NCI-H1694 treated with DMSO at 0.1 percent for 48 hours (cell line): Measurements from ENCODE around the gene NCOA4.
"Not testable (repeated sequence)": the region's sequence is repeated elsewhere in the genome, so short reads cannot be mapped to it uniquely, and the experiment has no call there.

Source experiments
- DNase-seq: peaks from one replicate; lab custom pipeline; 2025; lab: John Stamatoyannopoulos, UW

NCOA4 gene

DNA sequence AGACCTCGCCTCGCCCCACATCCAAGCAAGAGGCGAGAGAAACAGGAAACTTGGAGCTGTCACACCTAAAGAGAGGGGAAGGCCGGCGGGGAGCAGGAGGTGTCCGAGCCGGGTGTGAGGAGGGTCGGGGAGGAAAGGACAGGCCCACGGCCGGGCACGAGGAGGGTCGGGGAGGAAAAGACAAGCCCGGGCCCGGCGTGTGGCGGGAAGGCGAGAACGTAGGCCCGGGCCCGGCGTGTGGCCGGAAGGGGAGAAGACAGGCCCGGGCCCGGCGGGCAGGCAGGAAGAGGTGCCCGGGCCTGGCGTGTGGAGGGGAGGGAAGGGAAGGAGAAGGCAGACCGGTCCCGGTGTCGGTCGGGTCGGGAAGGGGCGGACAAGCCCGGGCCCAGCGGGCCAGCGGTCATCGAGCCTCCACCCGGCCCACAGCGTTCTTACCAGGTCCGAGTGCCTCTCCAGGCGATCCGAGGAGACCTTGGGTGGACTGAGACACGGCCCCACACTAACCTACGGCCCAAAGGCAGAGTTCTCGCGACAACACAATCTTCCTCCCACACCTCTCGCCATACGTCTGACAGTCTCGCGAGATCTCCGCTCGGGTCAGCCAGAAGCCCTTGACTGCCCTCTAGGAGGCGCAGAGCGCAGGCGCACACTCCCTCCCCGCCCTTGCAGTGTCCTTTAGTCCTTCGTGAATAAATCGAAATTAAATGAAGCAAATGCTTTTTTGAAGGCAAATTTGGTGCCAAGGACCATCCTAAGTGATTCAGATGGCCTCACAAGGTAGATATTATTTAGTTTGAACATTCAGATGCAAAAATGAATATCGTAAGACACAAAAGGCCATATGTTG lies at the start of gene NCOA4:
Gene NCOA4 (minus strand): TSS at position 533 of the 847 bp plus-strand sequence. CDS start 13,943 bp downstream, outside the sequence.
- peak; percentile 94 for DNase-seq

DNA sequence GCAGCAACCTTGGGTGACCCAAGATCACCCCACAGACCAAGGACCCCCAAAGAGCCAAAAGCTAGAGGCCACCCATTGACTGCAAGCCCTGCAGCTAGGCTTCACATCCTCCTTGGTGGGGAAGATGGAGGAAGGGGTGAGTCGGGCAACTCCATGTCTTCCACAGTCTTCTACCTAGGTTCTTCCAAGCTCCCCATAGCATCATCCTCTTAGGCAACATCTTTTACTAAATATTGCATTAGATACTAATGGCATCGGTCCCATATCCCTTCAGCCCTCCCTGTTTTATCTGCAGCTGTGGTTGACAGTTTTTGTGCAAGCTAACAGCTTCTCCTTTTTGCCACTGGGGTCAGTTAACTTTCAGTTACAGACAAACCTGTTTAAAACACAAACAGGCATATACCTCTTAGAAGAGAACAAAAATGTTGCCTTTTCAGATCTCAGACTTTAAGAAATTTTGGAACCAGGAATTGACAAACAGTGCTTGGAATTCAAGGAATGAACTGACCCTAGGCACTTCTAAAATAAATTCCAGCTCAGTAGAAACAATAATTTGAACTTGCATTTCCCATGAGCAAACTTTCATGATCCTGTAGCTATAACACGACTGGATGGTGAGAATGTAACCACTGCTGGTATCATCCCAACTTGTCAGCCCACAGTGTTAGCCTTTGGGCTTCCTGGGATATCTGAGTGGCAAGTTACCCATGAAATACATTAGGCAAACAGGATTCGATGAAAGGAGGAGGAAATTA lies 49.6 kb upstream of the NCOA4 start:
- DNase-seq, result no peak

DNA sequence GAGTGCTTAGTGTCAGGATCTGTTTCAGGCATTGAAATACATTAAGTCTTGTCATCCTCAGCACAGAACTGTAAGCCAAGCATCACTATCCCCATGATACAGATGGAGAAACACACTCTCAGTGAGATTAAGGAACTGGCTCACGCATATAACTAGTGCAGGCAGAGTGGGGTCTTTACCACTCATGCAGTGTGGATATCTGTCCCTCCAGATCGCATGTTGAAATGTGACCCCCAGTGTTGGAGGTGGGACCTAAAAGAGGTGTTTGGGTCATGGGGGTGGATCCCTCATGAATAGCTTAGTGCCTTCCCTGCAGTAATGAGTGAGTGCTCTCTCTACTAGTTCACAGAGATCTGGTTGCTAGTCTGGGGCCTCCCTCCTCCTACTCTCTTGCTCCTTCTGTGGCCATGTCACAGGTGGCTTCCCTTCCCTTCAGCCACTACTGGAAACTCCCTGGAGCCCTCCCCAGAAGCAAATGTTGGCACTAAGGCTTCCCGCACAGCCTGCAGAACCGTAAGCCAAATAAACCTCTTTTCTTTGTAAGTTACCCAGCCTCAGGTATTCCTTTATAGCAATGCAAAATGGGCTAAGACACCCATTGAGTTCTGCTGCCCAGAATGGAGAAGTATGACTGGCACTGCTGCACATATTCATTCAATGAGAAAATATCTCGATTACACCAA lies 47.4 kb upstream of the NCOA4 start:
- DNase-seq, result no peak

DNA sequence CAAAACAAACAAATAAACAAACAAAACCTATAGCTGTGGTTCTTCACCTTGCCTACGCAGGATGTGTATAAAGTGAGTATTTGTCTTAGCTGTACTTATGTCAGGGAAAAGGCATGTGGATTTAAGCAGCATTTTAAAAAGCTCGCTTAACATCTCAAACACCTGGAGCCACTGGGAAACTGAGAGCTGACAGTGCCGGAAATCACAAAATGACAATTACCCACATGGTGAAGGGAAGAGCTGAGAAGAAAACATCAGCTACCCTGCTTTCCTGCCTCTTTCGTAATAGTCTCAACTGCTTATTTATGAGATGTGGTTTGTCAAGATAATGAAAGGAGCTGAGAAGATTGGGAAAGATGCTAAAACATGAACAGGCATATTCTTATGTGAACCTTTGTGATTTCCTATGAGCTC lies 46.7 kb upstream of the NCOA4 start:
- no peak for DNase-seq

DNA sequence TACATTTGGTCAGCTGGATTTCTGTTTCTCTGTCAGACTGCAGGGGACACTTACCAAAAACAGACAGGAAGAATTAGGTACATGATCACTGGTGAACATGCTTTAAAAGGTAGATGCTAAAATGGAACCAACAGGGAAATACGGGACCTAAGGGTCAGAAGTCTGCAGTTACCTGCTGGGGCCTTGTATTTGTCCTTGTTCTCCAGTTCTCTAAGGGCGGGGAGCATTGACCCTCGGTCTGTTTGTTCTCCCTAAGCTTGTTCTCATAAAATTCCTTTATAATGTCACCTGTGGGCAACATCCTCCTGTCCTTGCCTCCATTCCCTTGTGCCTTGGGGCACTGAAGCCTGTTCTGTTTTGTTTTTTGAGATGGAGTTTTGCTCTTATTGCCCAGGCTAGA lies 45.4 kb upstream of the NCOA4 start:
- no peak for DNase-seq

DNA sequence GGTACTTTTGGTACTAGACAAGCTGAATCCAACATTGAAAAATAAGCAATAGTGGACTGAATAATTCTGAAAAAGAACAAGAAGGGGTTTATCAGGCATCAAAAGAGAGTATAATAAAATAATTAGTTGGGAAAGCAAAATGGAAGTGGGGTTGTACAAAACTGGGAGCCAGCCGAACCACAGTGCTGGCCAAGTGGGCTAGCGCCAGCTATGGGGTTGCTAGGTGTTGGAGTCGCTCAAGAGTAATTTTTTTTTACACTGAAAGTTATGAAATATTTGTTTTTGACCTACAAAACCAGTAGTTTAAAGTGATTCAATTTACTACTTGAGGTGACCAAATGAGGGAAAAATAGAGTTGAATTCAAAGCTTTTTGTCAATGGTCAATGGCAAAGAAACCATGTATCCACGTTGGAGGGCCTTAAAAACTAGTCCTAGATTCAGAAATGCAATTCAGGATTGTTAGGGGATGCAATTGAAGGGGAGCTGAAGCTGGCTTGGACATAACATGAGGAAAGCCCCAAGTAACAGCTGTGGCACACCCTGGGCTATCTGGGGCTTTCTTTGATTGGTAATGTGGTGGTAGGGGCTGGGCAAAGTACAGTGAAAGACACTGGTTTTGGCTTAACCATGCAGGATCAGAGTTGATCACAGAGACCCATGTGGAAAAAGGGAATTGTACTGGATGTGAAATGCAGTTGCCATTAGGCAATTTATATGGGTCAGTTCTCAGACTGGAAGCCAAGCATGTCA lies 43.9 kb upstream of the NCOA4 start:
- DNase-seq, result no peak

DNA sequence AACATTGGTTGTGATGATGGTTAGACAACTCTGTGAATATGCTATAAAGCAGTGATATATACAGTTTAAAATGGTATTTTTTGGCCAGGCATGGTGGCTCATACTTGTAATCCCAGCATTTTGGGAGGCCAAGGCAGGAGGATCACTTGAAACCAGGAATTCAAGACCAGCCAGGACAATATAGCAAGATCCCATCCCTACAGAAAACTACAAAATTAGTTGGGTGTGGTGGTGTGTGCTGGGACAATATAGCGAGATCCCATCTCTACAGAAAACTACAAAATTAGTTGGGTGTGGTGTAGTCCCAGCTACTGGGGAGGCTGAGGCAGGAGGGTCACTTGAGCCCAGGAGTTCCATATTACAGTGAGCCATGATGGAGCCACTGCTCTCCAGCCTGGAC lies 43.1 kb upstream of the NCOA4 start:
- DNase-seq, result no peak

DNA sequence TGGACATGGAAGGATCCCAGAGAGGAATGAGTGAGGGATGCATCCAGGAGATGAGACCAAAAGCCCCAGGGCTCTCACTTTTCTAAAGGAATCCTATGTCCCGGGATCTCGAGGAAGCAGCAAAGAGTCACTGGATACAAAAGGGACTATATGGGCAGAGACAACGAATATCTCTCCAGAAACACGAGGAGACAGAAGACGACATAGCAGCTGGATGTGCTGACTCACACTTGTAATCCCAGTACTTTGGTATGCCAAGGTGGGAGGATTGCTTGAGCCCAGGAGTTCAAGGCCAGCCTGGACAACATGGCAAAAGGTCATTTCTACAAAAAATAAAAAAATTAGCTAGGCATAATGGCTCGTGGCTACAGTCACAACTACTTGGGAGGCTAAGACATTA lies 40.3 kb upstream of the NCOA4 start:
- DNase-seq, result no peak

DNA sequence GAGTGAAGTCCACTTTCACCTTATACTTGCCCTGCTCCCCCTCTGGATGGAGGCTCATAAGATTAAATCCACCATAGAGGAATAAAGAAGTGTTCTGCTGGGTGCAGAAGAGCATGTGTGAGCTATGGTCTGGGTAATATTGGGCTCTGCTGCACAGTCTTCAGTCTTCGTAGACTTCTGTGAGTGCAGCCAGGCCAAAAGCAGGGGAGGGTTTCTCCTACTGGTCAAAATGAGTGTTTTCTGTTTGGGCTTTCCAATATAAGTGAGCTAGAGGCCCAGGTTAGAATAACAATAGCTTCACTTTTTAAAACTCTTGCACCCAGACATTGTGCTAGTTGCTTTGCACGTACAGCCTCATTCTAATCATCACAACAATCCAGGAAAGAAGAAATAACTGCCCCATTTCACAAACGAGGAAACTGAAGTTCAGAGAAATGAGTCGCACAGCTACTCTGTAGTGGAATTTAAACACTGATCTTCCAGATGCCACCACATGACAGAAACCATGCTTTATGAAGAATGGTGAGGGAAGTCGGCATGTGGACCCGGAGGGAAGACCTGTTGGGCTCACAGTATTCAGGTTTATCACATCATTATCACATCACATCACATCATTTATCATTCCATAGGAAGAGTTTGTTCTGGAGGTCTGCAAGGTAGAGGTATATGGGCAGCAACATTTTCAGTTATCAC lies 39.5 kb upstream of the NCOA4 start:
- no peak for DNase-seq

DNA sequence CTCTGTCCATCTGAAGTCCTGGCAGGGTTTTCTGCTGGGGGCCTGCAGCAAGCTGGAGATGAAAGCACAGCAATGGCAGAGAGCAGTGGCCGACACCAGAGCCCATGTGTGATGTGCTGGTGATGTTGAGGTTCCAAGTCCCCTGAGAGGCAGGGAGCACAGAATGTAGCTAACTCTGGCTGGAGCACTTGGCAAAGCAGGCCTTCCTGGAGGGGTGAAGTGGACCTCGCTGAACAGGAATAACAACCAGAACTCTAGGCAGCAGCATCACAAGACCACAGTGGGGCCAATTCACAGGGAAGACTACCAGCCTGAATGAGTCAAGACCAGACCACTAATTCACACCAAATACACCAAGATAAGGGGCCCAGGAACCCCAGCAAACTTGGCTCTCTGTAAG lies 38.5 kb upstream of the NCOA4 start:
- DNase-seq, result no peak

DNA sequence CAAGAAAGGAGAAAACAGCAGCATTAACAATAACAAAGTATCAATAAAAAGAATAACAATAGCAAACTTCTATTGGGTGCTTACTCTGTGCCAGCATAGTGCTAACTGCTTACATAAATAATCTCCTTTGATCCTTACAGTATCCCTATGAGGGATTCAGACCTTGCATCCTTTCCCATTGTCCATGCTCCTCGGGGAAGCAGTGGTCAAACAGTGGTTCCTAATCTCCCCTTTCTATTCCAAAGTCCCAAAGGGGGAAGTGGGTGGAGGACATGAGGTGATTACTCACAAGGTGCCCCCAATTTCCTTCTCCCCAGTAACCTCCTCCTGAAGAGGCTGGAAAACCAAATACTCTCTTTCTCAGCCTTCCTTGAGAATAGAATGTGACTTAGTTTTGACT lies 37.7 kb upstream of the NCOA4 start:
- no peak for DNase-seq

DNA sequence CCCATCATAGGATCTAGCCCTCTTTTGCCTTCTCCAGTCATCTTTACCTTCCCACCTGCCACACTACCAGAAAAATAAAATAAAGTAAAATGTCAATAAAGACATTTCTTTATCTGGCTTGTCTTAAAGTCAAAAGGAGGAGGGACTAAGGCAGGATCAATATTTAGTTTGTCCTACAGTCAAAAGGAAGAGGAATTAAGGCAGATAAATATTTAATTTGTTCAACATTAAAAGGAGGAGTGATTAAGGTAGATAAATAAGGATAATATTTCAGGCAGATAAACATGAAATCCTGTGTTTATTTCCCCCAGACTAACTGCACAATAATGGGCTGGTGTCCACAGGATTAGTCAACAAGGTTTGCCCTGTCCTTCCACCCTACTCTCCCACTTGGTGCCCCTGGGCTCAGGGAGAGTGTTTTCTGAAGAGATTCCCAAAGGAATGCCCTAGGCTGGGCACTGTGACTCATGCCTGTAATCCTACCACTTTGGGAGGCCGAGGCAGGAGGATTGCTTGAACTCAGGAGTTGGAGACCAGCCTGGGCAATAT lies 33.9 kb upstream of the NCOA4 start:
- no peak for DNase-seq

DNA sequence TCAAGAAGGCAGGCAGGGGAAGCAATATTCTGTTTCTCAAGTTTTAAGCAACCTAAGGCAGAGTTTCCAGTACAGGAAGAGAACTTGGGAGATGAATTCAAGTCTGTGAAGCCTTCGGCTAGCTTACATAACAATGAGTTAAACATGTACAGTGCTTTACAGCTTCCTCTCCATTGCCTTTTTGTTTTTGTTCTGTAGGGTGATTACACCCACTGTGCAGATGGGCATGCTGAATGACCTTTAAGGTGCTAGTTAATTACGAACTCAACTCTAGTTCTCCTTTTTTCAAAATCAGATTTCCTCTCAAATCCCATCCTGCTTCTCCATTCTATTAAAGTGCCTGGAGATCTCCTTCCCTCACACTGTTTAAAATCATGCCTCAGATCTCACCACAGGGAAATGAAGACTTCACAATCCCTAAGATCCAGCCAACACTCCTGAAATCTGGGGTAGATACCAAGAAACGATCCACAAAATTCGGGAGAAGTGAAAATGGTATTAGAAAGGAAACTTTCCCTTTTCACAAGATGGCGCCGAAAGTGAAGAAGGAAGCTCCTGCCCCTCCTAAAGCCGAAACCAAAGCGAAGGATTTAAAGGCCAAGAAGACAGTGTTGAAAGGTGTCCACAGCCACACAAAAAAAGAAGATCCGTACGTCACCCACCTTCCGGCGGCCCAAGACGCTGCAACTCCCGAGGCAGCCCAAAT lies 32.5 kb upstream of the NCOA4 start:
- no peak for DNase-seq

DNA sequence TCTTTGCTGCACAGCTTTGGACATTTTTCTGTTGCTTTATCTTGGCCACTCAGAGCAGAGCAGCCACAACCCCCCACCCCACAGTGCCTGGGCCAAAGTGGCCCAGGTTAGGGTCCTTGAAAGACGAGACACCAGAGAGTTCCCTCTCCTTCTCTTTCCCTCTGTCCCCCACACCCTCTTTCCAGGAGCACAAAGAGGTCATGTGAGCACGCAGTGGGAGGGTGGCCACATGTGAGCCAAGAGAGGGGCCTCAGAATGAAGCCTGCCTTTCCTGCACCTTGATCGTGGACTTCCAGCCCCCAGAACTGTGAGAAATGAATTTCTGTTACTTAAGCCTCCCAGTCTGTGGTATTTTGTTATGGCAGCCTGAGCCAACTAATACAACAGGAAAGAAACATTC lies 30.3 kb upstream of the NCOA4 start:
- DNase-seq, result no peak

DNA sequence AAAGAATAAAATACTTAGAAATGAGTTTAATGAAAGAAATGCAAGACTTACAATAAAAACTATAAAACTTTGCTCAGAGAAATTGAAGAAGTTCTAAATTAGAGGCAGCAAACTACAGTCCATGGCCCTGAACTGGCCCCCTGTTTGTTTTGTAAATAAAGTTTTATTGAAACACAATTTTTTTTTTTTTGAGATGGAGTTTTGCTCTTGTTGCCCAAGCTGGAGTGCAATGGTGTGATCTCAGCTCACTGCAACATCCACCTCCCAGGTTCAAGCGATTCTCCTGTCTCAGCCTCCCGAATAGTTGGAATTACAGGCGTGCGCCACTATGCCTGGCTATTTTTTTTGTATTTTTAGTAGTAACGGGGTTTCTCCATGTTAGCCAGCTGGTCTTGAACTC lies 27.5 kb upstream of the NCOA4 start:
- not testable (repeated sequence) for DNase-seq

DNA sequence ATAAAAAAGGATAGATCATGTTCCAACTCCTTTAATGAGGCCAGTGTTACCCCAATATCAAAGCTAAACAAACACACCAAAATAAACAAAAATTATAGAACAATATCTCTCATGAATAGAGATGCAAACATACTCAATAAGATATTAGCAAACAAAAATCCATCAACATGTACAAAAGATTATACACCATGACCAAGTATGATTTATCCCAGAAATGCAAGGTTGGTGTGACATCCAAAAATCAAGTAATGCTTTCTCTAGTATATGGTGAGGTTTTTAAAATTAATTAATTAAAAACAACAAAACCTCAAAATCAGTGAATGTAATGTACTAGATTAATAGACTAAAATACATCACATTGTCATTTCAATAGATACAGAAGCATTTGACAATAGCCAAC lies 26.6 kb upstream of the NCOA4 start:
- no peak for DNase-seq

DNA sequence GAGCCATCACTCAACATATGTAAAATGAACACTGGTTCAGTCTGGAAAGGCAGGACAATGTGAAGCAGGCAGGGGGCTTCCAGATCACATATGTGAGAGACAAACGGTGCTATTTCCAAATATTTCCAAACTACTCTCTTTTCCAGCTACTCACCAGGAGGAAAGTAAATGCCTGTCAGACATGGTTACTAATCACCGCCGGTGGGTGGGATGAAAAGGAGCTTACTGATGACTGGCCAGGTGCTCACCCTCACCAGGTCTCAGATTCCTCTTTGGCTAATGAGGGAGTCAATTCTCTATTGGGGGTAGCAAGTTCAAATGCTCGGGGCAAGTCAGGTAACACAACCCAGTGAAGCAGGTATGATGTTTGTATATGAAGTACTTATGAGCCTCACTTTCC lies 25.3 kb upstream of the NCOA4 start:
- DNase-seq, result no peak

DNA sequence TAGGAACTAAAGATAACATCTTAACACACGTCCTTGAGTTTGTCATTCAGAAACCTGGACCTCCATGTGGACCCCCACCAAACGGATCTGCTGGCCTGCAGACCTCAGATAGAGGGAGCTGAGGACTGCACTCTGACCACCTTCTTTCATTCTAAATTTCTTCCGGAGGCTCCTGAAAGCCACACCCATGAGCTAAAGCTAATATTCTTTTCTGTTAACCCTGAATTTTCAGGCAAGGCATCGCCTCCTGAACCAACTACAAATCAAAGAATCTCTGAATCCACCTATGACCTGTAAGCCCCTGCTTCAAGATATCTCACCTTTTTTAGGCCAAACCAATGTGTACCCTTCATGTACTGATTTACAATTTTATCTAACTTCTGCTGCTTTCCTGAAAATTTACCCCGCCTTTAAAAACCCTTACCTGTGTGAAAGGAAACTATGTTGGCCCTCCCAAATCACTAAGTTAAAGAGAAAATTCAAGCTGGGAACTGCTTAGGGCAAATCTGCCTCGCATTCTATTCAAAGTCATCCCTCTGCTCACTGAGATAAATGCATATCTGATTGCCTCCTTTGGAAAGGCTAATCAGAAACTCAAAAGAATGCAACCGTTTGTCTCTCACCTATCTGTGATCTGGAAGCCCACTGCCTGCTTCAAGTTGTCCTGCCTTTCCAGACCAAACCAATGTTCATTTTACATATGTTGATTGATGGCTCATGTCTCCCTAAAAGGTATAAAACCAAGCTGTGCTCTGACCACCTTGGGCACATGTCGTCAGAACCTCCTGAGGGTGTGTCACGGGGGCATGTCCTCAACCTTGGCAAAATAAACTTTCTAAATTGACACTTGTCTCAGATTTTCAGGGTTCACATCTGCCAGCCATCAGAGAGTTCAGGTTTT lies 23.4 kb upstream of the NCOA4 start:
- DNase-seq, result no peak

DNA sequence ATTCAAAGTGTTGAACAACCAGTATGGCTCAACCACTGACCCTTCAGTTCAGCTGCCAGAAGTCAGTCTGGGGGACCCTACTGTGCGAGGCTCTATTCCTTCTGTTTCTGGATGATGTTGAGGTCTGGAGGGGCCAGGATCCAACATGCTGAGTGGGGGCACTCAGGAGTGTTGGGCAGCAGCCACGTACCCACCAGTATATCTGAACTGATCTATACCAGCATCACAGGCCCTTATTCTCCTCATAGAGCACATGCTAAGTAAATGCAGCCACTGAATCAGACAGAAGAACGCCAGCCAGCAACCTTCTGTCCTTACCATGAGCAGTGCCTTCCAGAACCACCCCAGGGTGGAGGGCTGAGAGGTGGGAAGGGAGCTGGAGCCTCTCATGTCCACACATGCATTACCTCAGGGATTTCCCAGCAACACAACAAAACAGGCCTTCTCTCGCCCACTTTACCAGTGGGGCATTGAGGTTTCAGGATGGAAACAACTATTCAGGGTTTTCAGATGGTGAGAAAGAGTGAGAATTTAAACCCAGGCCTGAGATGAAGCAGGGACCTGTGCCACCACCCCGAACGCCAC lies 22.5 kb upstream of the NCOA4 start:
- no peak for DNase-seq
